SK-N-MC (cell line): ENCODE results near the gene LHFPL2.

Source experiments
- DNase-seq: peaks from one replicate; pipeline ENCODE4 v3.0.0-alpha.2; 2011; ENCODE audit warnings: low read depth, low spot score
- H3K27ac ChIP-seq: fragments of 200-600 bp; sonication (generic); 2 replicates; pipeline ENCODE4 v1.5.1; 2016; ENCODE audit warnings: mixed run types
- H3K36me3 ChIP-seq: fragments of 200-600 bp; sonication (generic); 2 replicates; pipeline ENCODE4 v1.6.1; 2017; ENCODE audit warnings: antibody characterized with exemption, low read length, mixed read lengths; ENCODE audit not compliant: insufficient read depth
- H3K4me3 ChIP-seq: fragments of 200-600 bp; sonication (generic); 2 replicates; pipeline ENCODE4 v1.5.1; 2016
- H3K9ac ChIP-seq: fragments of 200-600 bp; sonication (generic); 2 replicates; pipeline ENCODE4 v1.8.0; 2017; ENCODE audit warnings: mixed run types, mixed read lengths; ENCODE audit not compliant: insufficient read length
- H3K9me3 ChIP-seq: fragments of 200-600 bp; sonication (generic); 2 replicates; pipeline ENCODE4 v1.6.1; 2017; ENCODE audit warnings: low read depth, mild to moderate bottlenecking, antibody characterized with exemption, low read length, moderate library complexity, mixed read lengths
- EZH2 ChIP-seq: fragments of 200-600 bp; sonication (generic); IDR thresholded peaks from one replicate; pipeline ENCODE4 v1.6.1; 2017; ENCODE audit warnings: antibody characterized with exemption
- FOXP2 ChIP-seq: optimal IDR thresholded peaks from 2 replicates; pipeline ENCODE3; 2011; ENCODE audit warnings: mild to moderate bottlenecking, moderate library complexity; ENCODE audit not compliant: insufficient read depth; ENCODE audit errors: extremely low read length, control extremely low read depth
- POLR2AphosphoS5 ChIP-seq: IDR thresholded peaks from 2 replicates; pipeline ENCODE4 v1.6.1; 2012; ENCODE audit warnings: mild to moderate bottlenecking, low read depth, low read length, borderline replicate concordance

The LHFPL2 gene

DNA sequence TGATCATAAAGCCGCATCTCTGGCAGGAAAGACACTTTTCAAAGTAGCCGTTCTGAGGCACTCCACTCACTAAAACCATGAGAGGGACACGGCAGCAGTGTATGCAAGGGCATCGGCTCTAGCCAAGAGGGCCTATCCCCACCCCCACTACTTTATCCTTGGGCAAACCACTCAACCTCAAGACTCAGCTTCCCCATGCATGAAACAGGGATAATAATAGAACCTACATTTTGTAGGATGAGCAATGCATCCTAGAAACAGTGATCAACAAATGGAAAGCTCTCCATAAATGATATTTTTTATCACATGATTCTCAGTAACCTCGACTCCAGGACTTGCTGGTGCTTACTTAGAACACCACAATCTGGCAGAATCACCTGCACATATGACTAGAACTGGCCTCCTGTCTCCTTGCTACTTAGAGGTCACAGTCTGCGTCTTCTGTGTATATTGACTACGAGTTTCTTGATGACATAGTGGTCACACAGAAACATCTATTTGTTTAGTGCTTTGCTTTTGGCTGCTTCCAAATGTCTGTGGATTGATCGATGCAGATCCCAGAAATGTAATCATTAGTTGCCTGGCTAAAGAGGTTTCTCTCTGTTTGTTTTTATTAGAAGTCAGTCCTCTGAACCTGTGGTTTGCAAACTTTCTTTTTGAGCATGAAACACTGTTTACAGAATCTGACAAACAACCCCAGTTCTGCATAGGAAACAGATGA, 102.1 kb downstream of the LHFPL2 start:
- DNase-seq, result no peak
- Histone ChIP-seq H3K27ac (no peak overlapping the region), H3K9me3 (no peaks in the 10 kb centered on the region), H3K4me3 (no peak overlapping the region), H3K36me3 (no peaks in the 10 kb centered on the region), H3K9ac (no peak overlapping the region)
- TF ChIP-seq POLR2AphosphoS5, result no peak
- no peak for TF ChIP-seq EZH2
- TF ChIP-seq FOXP2, result no peak

DNA sequence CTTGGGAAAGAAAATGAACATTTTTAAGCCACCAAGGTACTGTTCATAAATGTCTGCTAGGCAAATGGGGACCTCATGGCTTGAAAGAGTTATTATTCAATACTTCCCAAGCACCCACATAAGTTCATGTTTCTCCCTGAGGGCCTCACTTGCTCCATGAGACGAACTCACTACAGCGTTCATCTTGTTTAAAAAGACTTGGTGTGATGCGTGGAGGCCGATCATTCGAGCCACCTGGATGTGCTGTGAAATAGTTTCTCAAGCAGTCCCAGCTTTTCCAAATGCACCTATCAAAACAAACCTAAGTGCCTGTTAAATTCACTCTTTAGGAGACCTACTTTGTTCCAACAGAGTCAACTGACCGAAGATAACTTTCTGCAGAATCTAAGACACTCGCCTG, 103.2 kb downstream of the LHFPL2 start:
- no peak overlapping the region for H3K4me3 ChIP-seq
- DNase-seq, result no peak
- H3K36me3 ChIP-seq, result no peaks in the 10 kb centered on the region
- H3K27ac ChIP-seq, result no peak overlapping the region
- H3K9me3 ChIP-seq, result no peaks in the 10 kb centered on the region
- TF ChIP-seq FOXP2 (no peak), EZH2 (no peak), POLR2AphosphoS5 (no peak)
- no peak overlapping the region for H3K9ac ChIP-seq

DNA sequence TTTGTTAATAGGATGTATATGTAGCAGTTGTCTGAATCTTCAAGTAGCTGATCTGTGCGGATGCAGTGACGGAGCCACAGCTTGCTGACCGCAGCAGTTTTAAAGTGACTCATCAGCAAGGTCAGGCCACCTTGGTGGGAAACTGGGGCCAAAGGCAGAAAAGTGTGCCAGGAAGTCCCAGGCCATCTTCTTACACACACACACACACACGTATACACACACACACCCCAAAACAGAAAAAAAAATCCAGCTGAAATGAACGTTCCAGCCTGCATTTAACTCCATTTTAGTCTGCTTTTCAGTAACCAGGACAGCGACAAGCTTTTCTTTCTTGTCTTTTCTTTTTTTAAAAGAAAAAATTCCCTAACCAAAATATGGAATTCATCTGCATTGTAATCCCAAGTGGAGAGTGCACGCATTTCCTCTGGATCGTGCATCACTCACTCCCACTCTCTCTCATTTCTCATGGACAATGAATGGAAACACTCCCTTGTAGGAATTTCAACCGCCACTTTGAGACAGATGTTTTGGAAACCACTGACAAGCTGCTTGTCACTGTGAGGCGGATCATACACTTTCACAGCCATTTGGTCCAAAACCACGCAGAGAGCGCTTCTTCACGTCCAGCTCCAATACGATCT, 103.9 kb downstream of the LHFPL2 start:
- H3K9ac ChIP-seq, result no peak overlapping the region
- no peaks in the 10 kb centered on the region for H3K36me3 ChIP-seq
- H3K27ac ChIP-seq, result no peak overlapping the region
- no peak overlapping the region for H3K4me3 ChIP-seq
- TF ChIP-seq POLR2AphosphoS5, result no peak
- TF ChIP-seq EZH2, result no peak
- TF ChIP-seq FOXP2, result no peak
- DNase-seq, result no peak
- no peaks in the 10 kb centered on the region for H3K9me3 ChIP-seq

DNA sequence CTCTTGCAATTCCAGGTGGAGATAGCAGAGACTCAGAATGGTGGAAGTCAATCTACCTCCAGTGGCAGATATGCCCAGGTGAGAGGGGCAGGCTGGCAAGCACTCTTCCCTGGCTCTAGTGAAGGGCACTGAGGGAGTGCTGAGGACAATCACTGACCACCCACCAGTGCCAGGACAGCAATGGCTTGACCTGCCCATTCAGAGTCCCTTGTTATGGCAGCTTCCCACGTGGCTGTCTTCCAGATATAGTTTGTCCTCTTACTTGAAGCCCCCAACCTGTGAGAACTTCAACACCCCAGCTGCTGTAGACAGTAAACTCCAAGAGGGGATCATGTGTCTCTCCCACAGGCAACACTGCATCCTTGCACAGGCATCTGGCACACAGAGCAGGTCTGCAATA, 104.7 kb downstream of the LHFPL2 start:
- Histone ChIP-seq H3K36me3 (no peaks in the 10 kb centered on the region), H3K27ac (no peak overlapping the region), H3K4me3 (no peak overlapping the region), H3K9me3 (no peaks in the 10 kb centered on the region), H3K9ac (no peak overlapping the region)
- no peak for TF ChIP-seq POLR2AphosphoS5
- no peak for TF ChIP-seq FOXP2
- no peak for TF ChIP-seq EZH2
- DNase-seq, result no peak

DNA sequence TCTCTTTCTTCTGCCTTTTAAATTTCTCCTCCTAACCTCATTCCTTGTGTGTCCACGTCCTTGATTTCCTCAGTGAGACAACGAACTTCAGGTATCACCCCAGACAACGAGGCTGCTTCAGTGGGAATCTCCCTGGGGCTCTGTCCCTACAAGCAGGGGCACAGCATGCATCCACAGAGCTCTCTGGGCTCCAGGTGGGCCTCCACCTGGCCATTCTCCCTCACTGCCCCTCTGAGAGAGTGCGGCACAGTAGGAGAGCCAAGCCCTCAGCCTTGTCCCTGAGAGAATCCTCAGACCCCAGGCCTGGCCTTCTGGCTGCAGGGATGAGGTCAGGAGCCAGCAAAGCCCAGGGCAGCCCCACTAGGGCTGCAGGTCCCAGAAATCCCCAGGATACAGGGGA, 105.3 kb downstream of the LHFPL2 start:
- Histone ChIP-seq H3K36me3 (no peaks in the 10 kb centered on the region), H3K27ac (no peak overlapping the region), H3K9ac (no peak overlapping the region), H3K4me3 (no peak overlapping the region), H3K9me3 (no peaks in the 10 kb centered on the region)
- DNase-seq, result no peak
- no peak for TF ChIP-seq EZH2
- no peak for TF ChIP-seq POLR2AphosphoS5
- no peak for TF ChIP-seq FOXP2

DNA sequence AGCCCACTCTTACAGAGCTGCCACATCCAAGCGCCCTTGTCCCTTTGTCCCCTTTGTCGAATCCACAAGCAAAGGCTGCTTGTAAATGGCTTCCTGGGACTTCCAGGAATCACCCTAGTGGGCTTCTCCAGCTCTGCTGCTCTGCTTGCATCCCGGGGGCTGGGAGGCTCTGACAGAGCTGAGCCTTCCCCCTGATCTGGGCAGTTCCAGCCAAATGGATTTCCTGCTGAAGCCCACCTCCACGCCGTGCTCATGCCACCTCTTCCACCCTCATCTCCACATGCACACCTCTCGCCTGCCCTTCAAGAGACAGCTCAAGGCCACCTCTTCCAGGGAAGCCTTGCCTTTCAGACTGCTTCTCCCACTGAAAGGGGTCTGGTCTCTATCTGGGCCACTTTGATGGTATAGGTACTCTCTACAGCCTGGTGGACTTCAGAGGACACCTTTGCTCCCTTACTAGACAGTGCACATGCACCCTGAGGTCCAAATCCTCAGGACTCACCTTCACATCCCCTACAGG, 106.2 kb downstream of the LHFPL2 start:
- no peak for TF ChIP-seq FOXP2
- no peak for TF ChIP-seq EZH2
- TF ChIP-seq POLR2AphosphoS5, result no peak
- H3K9ac ChIP-seq, result no peak overlapping the region
- H3K36me3 ChIP-seq, result no peaks in the 10 kb centered on the region
- no peak overlapping the region for H3K4me3 ChIP-seq
- H3K9me3 ChIP-seq, result no peaks in the 10 kb centered on the region
- DNase-seq, result no peak
- no peak overlapping the region for H3K27ac ChIP-seq

DNA sequence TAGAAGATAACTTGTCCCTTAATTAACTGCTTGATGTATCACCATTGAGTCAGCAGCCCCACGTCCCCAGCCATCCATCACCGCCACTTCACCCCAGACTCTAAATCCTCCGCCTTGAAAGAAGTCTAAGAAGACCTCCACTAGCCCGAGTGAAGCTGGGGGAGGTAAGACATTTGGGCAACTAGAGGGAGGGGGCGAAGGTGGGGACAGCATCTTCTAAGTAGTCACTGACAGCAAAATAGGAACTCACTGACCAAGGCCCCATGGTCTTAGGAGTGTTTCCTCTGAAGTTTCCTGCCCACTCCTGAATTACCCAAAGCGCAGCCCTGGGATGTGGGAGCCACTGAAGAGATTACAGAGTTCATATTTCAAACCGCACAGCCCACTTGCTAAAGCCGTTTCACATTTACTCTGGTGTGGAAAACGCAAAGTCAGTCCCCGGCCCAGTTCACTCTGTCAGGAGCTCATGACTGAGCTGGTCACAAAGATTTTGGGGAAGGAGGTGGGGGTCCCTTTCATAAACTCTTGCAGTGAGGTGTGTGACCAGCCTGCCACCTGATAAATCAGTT, 107.4 kb downstream of the LHFPL2 start:
- Histone ChIP-seq H3K9ac (no peak overlapping the region), H3K36me3 (no peaks in the 10 kb centered on the region), H3K4me3 (no peak overlapping the region), H3K9me3 (no peaks in the 10 kb centered on the region), H3K27ac (no peak overlapping the region)
- no peak for TF ChIP-seq FOXP2
- TF ChIP-seq EZH2, result no peak
- no peak for TF ChIP-seq POLR2AphosphoS5
- DNase-seq, result no peak

DNA sequence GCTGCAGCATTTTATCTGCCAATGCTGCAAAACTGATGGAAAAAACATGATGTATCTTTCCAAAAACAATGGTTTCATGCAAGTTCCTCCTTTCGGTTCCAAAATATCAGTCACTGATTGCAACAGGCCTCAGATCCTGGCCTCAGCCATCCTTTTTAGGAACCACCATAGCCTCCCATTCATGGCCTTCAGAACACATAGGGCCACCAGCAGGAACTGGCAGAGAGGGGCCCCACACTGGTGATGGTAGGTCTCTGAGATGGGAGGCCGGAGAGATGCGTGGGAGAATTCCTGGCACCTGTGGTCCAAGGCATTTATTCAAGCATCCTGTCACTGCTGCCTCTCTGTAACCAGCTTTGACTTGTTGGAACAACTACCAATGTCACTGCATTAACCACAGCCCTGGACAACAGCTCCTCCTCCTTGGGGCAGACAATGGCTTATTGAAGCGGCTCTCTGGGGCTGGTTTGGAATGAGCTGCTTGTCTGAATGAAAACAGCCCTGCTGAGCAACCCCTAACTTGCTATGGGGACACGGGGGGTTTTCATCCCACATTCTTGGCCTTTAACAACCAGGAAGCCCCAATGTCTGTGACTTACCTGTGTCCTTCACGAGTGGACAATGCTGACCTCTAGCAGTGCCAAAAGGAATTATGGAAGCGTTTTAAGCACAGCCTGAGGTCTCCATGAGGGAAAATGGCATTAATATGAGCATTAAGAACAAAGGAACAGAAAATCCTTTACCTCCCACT, 108.1 kb downstream of the LHFPL2 start:
- H3K36me3 ChIP-seq, result no peaks in the 10 kb centered on the region
- no peak overlapping the region for H3K4me3 ChIP-seq
- H3K27ac ChIP-seq, result no peak overlapping the region
- no peaks in the 10 kb centered on the region for H3K9me3 ChIP-seq
- no peak overlapping the region for H3K9ac ChIP-seq
- no peak for TF ChIP-seq FOXP2
- TF ChIP-seq EZH2, result no peak
- TF ChIP-seq POLR2AphosphoS5, result no peak
- DNase-seq, result no peak
